Measurements from ENCODE around the gene KLF7. TPM values are rescaled to one million over a fixed set of nuclear protein-coding genes. Genes with fewer than 3 reads are reported as not detected.

The KLF7 gene
- total and polyA plus RNA-seq, 2 donors (not counting 1 experiment from before 2014, with no cell fraction given), result 12.9 to 21.0 TPM

DNA sequence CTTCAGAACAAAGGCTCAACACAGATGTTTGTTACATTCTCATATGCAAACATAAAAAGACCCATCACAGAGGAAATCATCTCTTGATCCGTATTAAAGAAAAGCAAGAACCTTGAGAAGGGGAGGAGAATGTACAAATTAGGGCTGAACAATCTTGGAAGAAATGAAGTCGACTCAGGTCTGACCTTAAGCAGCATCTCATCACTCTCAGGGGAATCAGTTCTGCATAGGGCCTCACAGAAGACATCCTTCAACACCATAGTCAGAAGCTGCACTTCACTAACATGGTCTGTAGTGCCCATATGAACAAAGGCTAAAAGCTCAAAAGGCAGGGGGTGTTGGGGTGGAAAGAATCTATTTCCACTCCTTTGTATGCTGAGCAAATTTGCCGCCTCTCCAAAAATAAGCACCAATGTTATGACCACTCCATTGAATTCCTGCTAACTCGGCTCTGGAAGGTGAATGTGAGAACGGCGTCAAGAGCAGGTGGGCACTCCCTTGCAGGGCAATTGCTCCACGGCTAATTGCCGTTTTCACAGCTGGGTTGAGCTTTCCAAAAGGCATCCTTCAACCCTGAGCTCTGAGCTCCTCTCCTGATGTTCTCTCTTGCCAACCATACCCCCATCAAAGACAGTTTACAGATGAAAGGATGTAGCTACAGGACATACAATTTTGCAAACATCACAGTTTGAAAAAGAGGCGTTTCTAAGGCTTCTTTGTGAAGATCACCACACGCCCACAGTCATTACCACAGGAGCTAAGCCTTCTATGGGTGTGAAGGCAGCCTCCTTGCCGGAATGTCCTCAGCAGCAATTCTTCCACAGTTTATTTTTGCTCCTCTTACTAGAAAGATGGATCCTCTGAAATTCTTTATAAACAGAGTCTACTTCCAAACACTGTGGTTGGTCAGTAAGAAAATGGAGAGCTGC, 10.0 kb downstream of the KLF7 start:
- no peak overlapping the region for H2AFZ ChIP-seq (ENCODE audit: low read length)
- peaks cover 11% of the 10 kb centered on the region for H3K4me1 ChIP-seq (ENCODE audit: control insufficient read depth, extremely low read depth, insufficient read depth, low read length)
- no peaks in the 10 kb centered on the region for H3K27me3 ChIP-seq (ENCODE audit: control insufficient read depth, insufficient read depth, low read length)
- H3K36me3 ChIP-seq (ENCODE audit: control insufficient read depth, insufficient read depth, low read length), result no peaks in the 10 kb centered on the region
- H3K9ac ChIP-seq (ENCODE audit: insufficient read depth, low read length), result no peak overlapping the region
- no peaks in the 10 kb centered on the region for H3K9me3 ChIP-seq (ENCODE audit: control insufficient read depth, insufficient read depth, low read depth, low read length)
- H3K79me2 ChIP-seq (ENCODE audit: control insufficient read depth, insufficient read depth, low read length), result peaks cover 98% of the 10 kb centered on the region
- no peaks in the 10 kb centered on the region for H4K20me1 ChIP-seq (ENCODE audit: control insufficient read depth, extremely low read depth, insufficient read depth, low read length)
- no peak overlapping the region for H3K27ac ChIP-seq (ENCODE audit: insufficient read depth, low read length)
- H3K4me2 ChIP-seq (ENCODE audit: extremely low read depth, insufficient read depth, low read length), result no peak overlapping the region
- no peak for TF ChIP-seq EZH2 (IDR thresholded peaks at IDR 0.05; ENCODE audit: low read length, missing control alignments)
- TF ChIP-seq CTCF (conservative IDR thresholded peaks at IDR 0.05 in 1 of 2, IDR thresholded peaks at IDR 0.05 in 1 of 2; ENCODE audit: low read depth in 1 of 2, low read length in 2 of 2), result no peak
- H3K4me3 ChIP-seq (replicated peaks in 1 of 4; ENCODE audit: control extremely low read depth in 1 of 4, insufficient read depth in 1 of 4, low read depth in 3 of 4, low read length in 4 of 4), result no peak overlapping the region
- peak in 1 of 2 donors; percentile 2 for DNase-seq (ENCODE audit: low read depth in 2 of 2)

GRCh38 chr2:207154556-207155510, 10.9 kb downstream of the KLF7 start:
- no peak for TF ChIP-seq CTCF (conservative IDR thresholded peaks at IDR 0.05 in 1 of 2, IDR thresholded peaks at IDR 0.05 in 1 of 2; ENCODE audit: low read depth in 1 of 2, low read length in 2 of 2)
- no peak for TF ChIP-seq EZH2 (IDR thresholded peaks at IDR 0.05; ENCODE audit: low read length, missing control alignments)
- H3K27me3 ChIP-seq (ENCODE audit: control insufficient read depth, insufficient read depth, low read length), result no peaks in the 10 kb centered on the region
- H4K20me1 ChIP-seq (ENCODE audit: control insufficient read depth, extremely low read depth, insufficient read depth, low read length), result no peaks in the 10 kb centered on the region
- H3K4me2 ChIP-seq (ENCODE audit: extremely low read depth, insufficient read depth, low read length), result no peak overlapping the region
- no peaks in the 10 kb centered on the region for H3K36me3 ChIP-seq (ENCODE audit: control insufficient read depth, insufficient read depth, low read length)
- DNase-seq (ENCODE audit: low read depth in 2 of 2), result no peak
- H3K4me3 ChIP-seq (replicated peaks in 1 of 4; ENCODE audit: control extremely low read depth in 1 of 4, insufficient read depth in 1 of 4, low read depth in 3 of 4, low read length in 4 of 4), result no peak overlapping the region
- peaks cover 11% of the 10 kb centered on the region for H3K4me1 ChIP-seq (ENCODE audit: control insufficient read depth, extremely low read depth, insufficient read depth, low read length)
- no peaks in the 10 kb centered on the region for H3K9me3 ChIP-seq (ENCODE audit: control insufficient read depth, insufficient read depth, low read depth, low read length)
- no peak overlapping the region for H2AFZ ChIP-seq (ENCODE audit: low read length)
- no peak overlapping the region for H3K9ac ChIP-seq (ENCODE audit: insufficient read depth, low read length)
- H3K27ac ChIP-seq (ENCODE audit: insufficient read depth, low read length), result no peak overlapping the region
- peaks cover 97% of the 10 kb centered on the region for H3K79me2 ChIP-seq (ENCODE audit: control insufficient read depth, insufficient read depth, low read length)

Data from fibroblast of lung (primary cell).